ENCODE data around the gene BATF3.

Gene BATF3

DNA sequence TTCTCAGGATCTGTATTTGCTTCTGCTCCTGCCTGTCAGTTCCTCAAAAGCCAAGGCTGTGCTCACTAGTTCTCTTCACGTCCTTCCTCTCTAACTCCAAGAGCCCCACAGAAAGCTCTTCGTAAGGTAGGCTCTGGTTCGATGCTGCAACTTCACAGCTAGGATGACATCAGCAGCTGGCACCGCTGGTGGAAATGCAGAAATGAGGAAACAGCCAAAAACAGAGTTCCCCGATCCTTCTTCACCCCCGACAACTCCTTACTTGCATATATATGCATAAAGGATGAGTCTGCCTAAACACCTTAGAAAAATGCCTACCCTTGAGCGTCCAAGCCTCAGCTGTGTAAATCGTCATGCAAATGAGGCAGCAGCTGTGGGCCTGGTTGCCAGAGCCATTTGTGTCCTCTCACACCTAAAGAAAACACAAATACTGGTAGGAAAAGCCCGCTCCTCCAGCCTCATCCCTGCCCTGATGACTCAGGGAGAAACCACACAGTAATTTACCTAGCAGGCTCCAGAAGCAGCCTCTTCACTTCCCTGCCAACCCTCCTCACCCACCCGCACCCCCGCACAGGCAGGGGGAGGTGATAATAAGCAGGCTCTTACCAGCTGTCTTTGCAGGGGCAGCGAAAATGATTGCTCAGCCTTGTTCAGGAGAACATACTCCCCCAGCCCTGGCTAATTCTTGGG, 28.2 kb downstream of the BATF3 start:
- Histone ChIP-seq H3K4me1 (ENCODE audit: control insufficient read depth, insufficient read depth, low read length, poor library complexity, severe bottlenecking) (no peaks in the 10 kb centered on the region), H3K36me3 (ENCODE audit: control insufficient read depth, insufficient read depth, low read length) (no peaks in the 10 kb centered on the region), H3K4me3 (ENCODE audit: insufficient read depth, low read depth, low read length, poor library complexity, severe bottlenecking) (no peak overlapping the region), H3K27ac (ENCODE audit: insufficient read depth, low read length, poor library complexity, severe bottlenecking) (no peak overlapping the region), H3K27me3 (replicated peaks; ENCODE audit: control insufficient read depth, insufficient read depth, low read length, poor library complexity, severe bottlenecking) (no peaks in the 10 kb centered on the region), H3K9me3 (ENCODE audit: control insufficient read depth, low read length) (no peaks in the 10 kb centered on the region)
- no peak for DNase-seq

DNA sequence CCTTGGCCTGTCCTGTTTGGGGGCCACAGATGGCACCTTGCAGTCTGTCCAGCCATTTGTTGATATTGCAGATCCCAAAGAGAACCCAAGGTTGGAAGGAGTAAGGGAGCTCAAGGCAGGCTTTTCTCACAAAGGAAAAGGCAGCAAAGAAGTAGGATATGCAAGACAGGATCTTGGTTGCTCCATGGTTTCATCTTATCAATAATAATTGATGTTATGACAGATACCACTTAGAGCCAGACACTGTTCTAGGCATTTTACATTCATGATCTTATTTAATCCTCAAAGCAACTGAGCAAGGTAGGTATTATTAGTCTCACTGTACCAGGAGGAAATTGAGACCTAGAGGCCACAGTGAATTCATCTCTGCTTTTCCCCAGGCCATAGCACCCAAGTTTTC, 28.8 kb downstream of the BATF3 start:
- no peak for DNase-seq
- Histone ChIP-seq H3K36me3 (ENCODE audit: control insufficient read depth, insufficient read depth, low read length) (no peaks in the 10 kb centered on the region), H3K27ac (ENCODE audit: insufficient read depth, low read length, poor library complexity, severe bottlenecking) (no peak overlapping the region), H3K4me3 (ENCODE audit: insufficient read depth, low read depth, low read length, poor library complexity, severe bottlenecking) (no peak overlapping the region), H3K27me3 (replicated peaks; ENCODE audit: control insufficient read depth, insufficient read depth, low read length, poor library complexity, severe bottlenecking) (no peaks in the 10 kb centered on the region), H3K4me1 (ENCODE audit: control insufficient read depth, insufficient read depth, low read length, poor library complexity, severe bottlenecking) (no peaks in the 10 kb centered on the region), H3K9me3 (ENCODE audit: control insufficient read depth, low read length) (no peaks in the 10 kb centered on the region)

DNA sequence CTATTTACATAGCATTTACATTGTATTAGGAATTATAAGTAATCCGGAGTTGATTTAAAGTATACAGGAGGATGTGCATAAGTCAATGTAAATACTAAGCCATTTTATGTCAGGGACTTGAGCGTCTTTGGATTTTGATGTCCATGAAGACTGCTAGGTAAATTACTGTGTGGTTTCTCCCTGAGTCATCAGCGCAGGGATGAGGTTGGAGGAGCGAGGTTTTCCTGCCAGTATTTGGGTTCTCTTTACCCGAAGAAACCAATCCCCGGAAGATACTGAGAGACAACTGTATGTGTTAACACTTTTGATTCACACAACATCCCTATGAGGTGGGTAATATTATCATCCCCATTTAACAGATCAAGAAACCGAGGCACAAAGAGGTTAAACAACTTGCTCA, 29.3 kb downstream of the BATF3 start:
- peaks cover 3% of the 10 kb centered on the region for H3K4me1 ChIP-seq (ENCODE audit: control insufficient read depth, insufficient read depth, low read length, poor library complexity, severe bottlenecking)
- no peak for DNase-seq
- no peak overlapping the region for H3K27ac ChIP-seq (ENCODE audit: insufficient read depth, low read length, poor library complexity, severe bottlenecking)
- no peaks in the 10 kb centered on the region for H3K27me3 ChIP-seq (replicated peaks; ENCODE audit: control insufficient read depth, insufficient read depth, low read length, poor library complexity, severe bottlenecking)
- no peaks in the 10 kb centered on the region for H3K9me3 ChIP-seq (ENCODE audit: control insufficient read depth, low read length)
- H3K4me3 ChIP-seq (ENCODE audit: insufficient read depth, low read depth, low read length, poor library complexity, severe bottlenecking): no peak overlapping the region
- H3K36me3 ChIP-seq (ENCODE audit: control insufficient read depth, insufficient read depth, low read length): no peaks in the 10 kb centered on the region

DNA sequence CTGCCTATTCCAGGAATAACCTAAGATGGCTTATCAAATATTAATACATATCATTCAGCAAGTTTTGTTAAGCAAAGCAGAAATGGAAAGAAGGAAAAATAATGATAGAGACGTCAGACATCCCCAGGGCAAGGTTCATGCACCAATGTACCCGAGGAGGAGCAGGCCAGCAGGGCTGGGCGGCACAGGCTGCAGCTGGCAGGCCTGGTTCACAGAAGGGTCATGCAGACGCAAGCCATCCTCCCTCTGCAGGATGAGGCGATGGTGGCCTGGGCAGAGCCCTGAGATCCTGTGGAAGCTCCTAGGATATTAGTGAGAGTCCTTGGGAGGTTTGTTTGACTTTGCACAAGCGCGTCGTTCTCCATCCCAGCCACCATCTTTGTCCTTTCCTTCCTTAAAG, 30.0 kb downstream of the BATF3 start:
- no peak for DNase-seq
- H3K4me1 ChIP-seq (ENCODE audit: control insufficient read depth, insufficient read depth, low read length, poor library complexity, severe bottlenecking): peaks cover 3% of the 10 kb centered on the region
- H3K4me3 ChIP-seq (ENCODE audit: insufficient read depth, low read depth, low read length, poor library complexity, severe bottlenecking): no peak overlapping the region
- no peaks in the 10 kb centered on the region for H3K27me3 ChIP-seq (replicated peaks; ENCODE audit: control insufficient read depth, insufficient read depth, low read length, poor library complexity, severe bottlenecking)
- H3K27ac ChIP-seq (ENCODE audit: insufficient read depth, low read length, poor library complexity, severe bottlenecking): no peak overlapping the region
- H3K36me3 ChIP-seq (ENCODE audit: control insufficient read depth, insufficient read depth, low read length): no peaks in the 10 kb centered on the region
- no peaks in the 10 kb centered on the region for H3K9me3 ChIP-seq (ENCODE audit: control insufficient read depth, low read length)

DNA sequence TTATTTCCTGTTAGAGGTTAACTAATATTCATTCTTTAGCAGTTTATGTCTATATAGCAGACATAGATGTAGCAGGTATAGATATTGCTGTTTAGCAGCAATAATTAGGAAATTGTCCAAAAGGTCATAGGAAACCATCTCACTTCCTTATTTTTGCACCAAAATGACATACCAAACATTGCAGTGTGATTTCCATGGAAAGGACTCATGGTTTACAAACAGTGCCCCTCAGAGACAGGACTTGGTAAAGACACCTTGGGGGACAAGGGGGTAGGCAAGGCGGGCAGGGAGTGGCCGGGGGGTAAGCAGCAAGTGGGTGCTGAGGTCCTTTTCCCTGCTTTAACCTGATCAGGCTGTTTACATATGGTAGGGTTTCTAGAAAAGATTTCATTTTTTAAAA, 30.5 kb downstream of the BATF3 start:
- Histone ChIP-seq H3K4me3 (ENCODE audit: insufficient read depth, low read depth, low read length, poor library complexity, severe bottlenecking) (no peak overlapping the region), H3K36me3 (ENCODE audit: control insufficient read depth, insufficient read depth, low read length) (no peaks in the 10 kb centered on the region), H3K9me3 (ENCODE audit: control insufficient read depth, low read length) (no peaks in the 10 kb centered on the region), H3K4me1 (ENCODE audit: control insufficient read depth, insufficient read depth, low read length, poor library complexity, severe bottlenecking) (peaks cover 3% of the 10 kb centered on the region), H3K27me3 (replicated peaks; ENCODE audit: control insufficient read depth, insufficient read depth, low read length, poor library complexity, severe bottlenecking) (no peaks in the 10 kb centered on the region), H3K27ac (ENCODE audit: insufficient read depth, low read length, poor library complexity, severe bottlenecking) (no peak overlapping the region)
- DNase-seq: no peak

DNA sequence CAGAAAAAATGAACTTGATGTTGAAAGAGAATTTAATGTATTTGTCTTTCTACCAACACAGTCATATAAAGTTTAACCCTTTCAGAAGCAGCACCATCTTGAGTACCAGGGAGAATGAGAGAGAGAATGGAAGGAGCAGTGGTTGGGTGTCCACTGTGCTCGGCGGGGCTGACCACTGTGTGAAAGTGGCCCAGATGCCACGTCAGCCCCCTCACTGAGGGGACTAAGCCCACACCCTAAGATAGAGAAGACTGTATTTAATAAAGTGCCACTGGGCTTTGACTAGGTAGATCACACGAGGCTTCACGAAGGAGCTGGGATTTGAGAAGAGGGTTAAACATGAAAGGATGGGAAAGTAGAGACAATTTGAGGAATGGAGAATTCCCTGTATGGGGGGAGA, 31.2 kb downstream of the BATF3 start:
- H3K9me3 ChIP-seq (ENCODE audit: control insufficient read depth, low read length): no peaks in the 10 kb centered on the region
- H3K27me3 ChIP-seq (replicated peaks; ENCODE audit: control insufficient read depth, insufficient read depth, low read length, poor library complexity, severe bottlenecking): no peaks in the 10 kb centered on the region
- peaks cover 3% of the 10 kb centered on the region for H3K4me1 ChIP-seq (ENCODE audit: control insufficient read depth, insufficient read depth, low read length, poor library complexity, severe bottlenecking)
- DNase-seq: no peak
- H3K36me3 ChIP-seq (ENCODE audit: control insufficient read depth, insufficient read depth, low read length): no peaks in the 10 kb centered on the region
- H3K27ac ChIP-seq (ENCODE audit: insufficient read depth, low read length, poor library complexity, severe bottlenecking): no peak overlapping the region
- no peak overlapping the region for H3K4me3 ChIP-seq (ENCODE audit: insufficient read depth, low read depth, low read length, poor library complexity, severe bottlenecking)

DNA sequence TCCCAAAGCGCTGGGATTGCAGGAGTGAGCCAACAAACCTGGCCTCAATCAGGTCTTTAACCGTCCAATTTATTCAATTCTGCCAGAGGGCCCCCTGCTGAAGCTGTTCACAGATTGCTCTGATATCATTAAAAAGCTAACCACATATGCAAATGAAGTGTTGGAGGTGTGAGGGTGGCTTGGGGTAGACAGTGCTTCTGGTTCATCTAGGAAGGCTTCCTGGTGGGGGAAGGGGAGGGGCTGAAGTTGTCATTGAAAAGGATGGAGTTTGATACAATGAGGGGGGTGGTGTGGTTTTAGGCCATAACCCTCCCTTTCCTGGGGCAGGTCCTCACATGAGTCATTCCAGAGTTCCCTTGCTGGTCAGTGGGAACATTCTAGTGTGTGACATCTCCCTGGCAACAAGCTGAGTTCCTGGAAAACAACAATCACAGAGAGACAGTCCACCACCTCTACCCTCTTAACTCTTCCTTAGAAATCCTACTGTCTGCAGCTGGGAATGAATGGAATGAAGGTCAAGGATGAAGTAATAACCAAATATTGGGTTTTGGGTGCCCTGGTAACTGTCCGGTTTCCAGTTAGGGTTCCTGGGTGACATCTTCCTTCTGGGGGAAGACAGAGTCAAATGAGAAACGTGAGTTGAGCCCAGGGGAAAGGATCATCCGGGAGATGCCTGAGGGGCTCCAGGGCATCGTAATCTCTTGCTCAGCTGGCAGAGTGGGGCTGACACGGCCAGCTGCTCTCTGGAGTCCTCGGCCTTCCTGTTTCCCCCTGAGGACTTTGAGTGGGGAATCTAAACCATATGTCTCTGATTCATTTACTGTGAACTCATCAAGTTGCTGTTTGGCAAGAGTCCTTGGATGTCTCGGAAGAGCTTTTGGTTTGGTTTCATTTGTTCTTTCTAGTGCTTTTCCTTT, 32.2 kb downstream of the BATF3 start:
- DNase-seq: no peak
- Histone ChIP-seq H3K36me3 (ENCODE audit: control insufficient read depth, insufficient read depth, low read length) (no peaks in the 10 kb centered on the region), H3K27me3 (replicated peaks; ENCODE audit: control insufficient read depth, insufficient read depth, low read length, poor library complexity, severe bottlenecking) (no peaks in the 10 kb centered on the region), H3K9me3 (ENCODE audit: control insufficient read depth, low read length) (no peaks in the 10 kb centered on the region), H3K4me3 (ENCODE audit: insufficient read depth, low read depth, low read length, poor library complexity, severe bottlenecking) (no peak overlapping the region), H3K4me1 (ENCODE audit: control insufficient read depth, insufficient read depth, low read length, poor library complexity, severe bottlenecking) (peaks cover 3% of the 10 kb centered on the region), H3K27ac (ENCODE audit: insufficient read depth, low read length, poor library complexity, severe bottlenecking) (no peak overlapping the region)

DNA sequence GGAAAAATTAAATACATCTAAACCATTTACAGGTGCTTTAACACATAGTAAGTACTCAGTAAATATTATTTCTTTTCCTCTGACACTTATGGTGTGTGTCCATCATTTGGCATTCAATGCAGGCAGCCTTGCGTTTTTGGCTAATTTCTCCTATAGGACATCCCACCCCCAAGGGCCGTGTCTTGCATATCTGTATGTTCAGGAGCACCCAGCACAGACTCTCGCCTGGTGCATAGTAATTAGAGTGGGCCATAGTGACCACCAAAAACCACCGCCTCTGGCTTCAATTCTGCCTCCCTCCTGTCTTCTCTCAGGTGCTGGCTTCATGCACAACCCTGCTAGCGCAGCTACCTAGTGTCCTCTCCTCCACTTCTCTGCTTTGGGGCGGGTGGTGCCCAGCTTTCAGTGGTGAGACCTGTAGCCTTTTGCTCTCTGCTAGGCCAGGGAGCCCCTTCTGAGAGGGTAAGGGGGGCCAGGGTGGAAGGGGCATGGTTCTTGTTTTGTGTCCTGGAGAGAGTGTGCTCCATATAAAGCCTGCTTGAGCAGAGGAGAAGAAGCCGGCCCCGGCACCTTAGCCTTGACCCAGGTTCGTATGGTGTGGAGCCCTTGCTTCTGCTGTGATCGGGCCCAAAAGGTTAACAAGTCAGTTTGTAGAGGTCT, 33.4 kb downstream of the BATF3 start:
- DNase-seq: no peak
- no peaks in the 10 kb centered on the region for H3K36me3 ChIP-seq (ENCODE audit: control insufficient read depth, insufficient read depth, low read length)
- H3K9me3 ChIP-seq (ENCODE audit: control insufficient read depth, low read length): no peaks in the 10 kb centered on the region
- H3K4me1 ChIP-seq (ENCODE audit: control insufficient read depth, insufficient read depth, low read length, poor library complexity, severe bottlenecking): peaks cover 3% of the 10 kb centered on the region
- no peak overlapping the region for H3K4me3 ChIP-seq (ENCODE audit: insufficient read depth, low read depth, low read length, poor library complexity, severe bottlenecking)
- no peaks in the 10 kb centered on the region for H3K27me3 ChIP-seq (replicated peaks; ENCODE audit: control insufficient read depth, insufficient read depth, low read length, poor library complexity, severe bottlenecking)
- H3K27ac ChIP-seq (ENCODE audit: insufficient read depth, low read length, poor library complexity, severe bottlenecking): no peak overlapping the region

DNA sequence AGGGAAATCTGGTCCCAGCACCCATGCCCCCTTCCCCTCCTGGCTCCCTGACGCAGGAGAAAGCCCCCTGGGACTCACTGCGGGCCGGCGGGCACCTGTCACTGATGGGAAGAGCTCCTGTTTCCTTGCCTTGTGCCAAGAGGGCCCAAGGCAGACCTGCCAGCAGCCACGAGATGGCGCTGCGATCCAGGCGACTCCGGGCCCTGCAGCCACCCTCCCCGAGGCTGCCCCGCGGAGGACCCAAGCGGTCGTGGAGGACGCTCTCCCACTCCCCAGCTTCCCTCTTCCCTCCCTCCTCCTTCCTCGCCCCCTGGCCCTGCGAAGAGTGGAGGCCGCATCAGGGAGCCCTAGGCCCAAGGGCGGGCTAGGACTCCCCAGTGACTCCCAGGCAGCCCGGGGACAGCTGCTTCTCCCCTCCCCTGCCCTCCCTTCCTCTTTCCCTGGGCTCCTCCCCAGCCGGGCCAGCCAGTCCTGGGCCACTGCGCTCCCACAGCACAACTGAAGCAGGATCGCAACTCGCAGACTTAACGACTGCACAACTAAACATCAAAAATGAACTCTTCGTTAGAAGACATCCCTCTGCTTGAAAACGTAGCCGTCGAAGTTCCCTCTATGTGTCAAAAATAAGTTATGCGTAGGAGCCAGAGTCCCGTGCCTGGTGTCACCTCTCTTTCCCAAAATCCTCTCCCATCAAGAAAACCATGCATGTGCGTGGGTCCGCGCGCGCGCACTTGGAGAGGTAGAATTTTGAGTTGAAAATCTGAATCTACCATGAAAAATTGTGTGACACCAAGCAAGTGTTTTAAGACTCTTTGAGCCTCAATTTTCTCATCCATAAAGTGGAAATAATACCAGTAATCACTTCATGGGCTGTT, 34.2 kb downstream of the BATF3 start:
- Histone ChIP-seq H3K4me1 (ENCODE audit: control insufficient read depth, insufficient read depth, low read length, poor library complexity, severe bottlenecking) (peaks cover 3% of the 10 kb centered on the region), H3K27ac (ENCODE audit: insufficient read depth, low read length, poor library complexity, severe bottlenecking) (no peak overlapping the region), H3K36me3 (ENCODE audit: control insufficient read depth, insufficient read depth, low read length) (no peaks in the 10 kb centered on the region), H3K4me3 (ENCODE audit: insufficient read depth, low read depth, low read length, poor library complexity, severe bottlenecking) (peak overlapping the region; percentile 24), H3K27me3 (replicated peaks; ENCODE audit: control insufficient read depth, insufficient read depth, low read length, poor library complexity, severe bottlenecking) (no peaks in the 10 kb centered on the region), H3K9me3 (ENCODE audit: control insufficient read depth, low read length) (no peaks in the 10 kb centered on the region)
- peak; percentile 40 to 62 (median 50) for DNase-seq
